GM18867 (cell line): ENCODE measurements around the gene IFT172.
A peak's percentile ranks its signal among the peaks of the same experiment; 100 is the strongest.

Experiments used
- ATAC-seq: cut with Tn5 transposase; IDR thresholded peaks from one replicate; pipeline ENCODE4 v1.9.1; 2021; ENCODE audit warnings: mild to moderate bottlenecking, moderate library complexity; ENCODE audit not compliant: unreplicated experiment

IFT172 gene

GRCh38 chr2:27494284-27494943 is 4.9 kb upstream of the IFT172 start:
- ATAC-seq, result no peak

GRCh38 chr2:27493948-27494283 is 4.4 kb upstream of the IFT172 start:
- ATAC-seq, result no peak

GRCh38 chr2:27492557-27492956 is 3.0 kb upstream of the IFT172 start:
- no peak for ATAC-seq

- ATAC-seq, result peak; percentile 1
Measured at GRCh38 chr2:27489118-27489497, 435 bp downstream of the IFT172 start.

GRCh38 chr2:27485496-27485895 is 4.0 kb downstream of the IFT172 start:
- no peak for ATAC-seq

- no peak for ATAC-seq
Measured at GRCh38 chr2:27471961-27472360, 17.6 kb downstream of the IFT172 start.

- ATAC-seq, result no peak
Measured at GRCh38 chr2:27464443-27464842, 25.1 kb downstream of the IFT172 start.

GRCh38 chr2:27461118-27461517 is 28.4 kb downstream of the IFT172 start:
- no peak for ATAC-seq

GRCh38 chr2:27453968-27454367 is 35.6 kb downstream of the IFT172 start:
- no peak for ATAC-seq

- ATAC-seq, result no peak
Measured at GRCh38 chr2:27451095-27451494, 38.4 kb downstream of the IFT172 start.

GRCh38 chr2:27448381-27448780 is 41.2 kb downstream of the IFT172 start:
- no peak for ATAC-seq

GRCh38 chr2:27446057-27446456 is 43.5 kb downstream of the IFT172 start:
- no peak for ATAC-seq

GRCh38 chr2:27445615-27446014 is 43.9 kb downstream of the IFT172 start:
- no peak for ATAC-seq

GRCh38 chr2:27445155-27445554 is 44.4 kb downstream of the IFT172 start:
- no peak for ATAC-seq

- no peak for ATAC-seq
Measured at GRCh38 chr2:27442920-27443282, 46.6 kb downstream of the IFT172 start.

GRCh38 chr2:27441958-27442919 is 47.3 kb downstream of the IFT172 start, which contains the start of gene KRTCAP3:
TSS of gene KRTCAP3 (plus strand) at chr2:27442381. CDS start at chr2:27442413, 32 bp downstream.
- no peak for ATAC-seq

GRCh38 chr2:27441226-27441926 is 48.2 kb downstream of the IFT172 start:
- ATAC-seq, result no peak

GRCh38 chr2:27435628-27436027 is 53.9 kb downstream of the IFT172 start:
- ATAC-seq, result no peak

- no peak for ATAC-seq
Measured at GRCh38 chr2:27431395-27431794, 58.1 kb downstream of the IFT172 start.

- ATAC-seq, result peak; percentile 66
Measured at GRCh38 chr2:27428978-27429541, 60.5 kb downstream of the IFT172 start.
